Gastroesophageal sphincter (tissue), 4 donors: ENCODE data around the gene DDX56. TPM values are rescaled to one million over a fixed set of nuclear protein-coding genes. Genes with fewer than 3 reads are reported as not detected.

ENCODE experiments used
- ATAC-seq: fragments of 150-250 bp; one replicate; pipeline ENCODE4 v1.9.1; 2016; ENCODE audit warnings: mild to moderate bottlenecking, moderate library complexity
- H3K27ac ChIP-seq, 4 donors: fragments of 200-600 bp; sonication (generic) in 3 of 4; 1 replicate in 3 of 4; 2 replicates in 1 of 4; pipeline ENCODE4 v1.5.1; 2016 to 2019
- H3K27me3 ChIP-seq: fragments of 200-600 bp; sonication (generic); one replicate; pipeline ENCODE4 v1.5.1; 2019
- H3K36me3 ChIP-seq, 2 donors: fragments of 200-600 bp; sonication (generic); one replicate each; pipeline ENCODE4 v1.5.1; 2019; ENCODE audit warnings: control low read depth in 1 of 2
- H3K4me1 ChIP-seq, 3 donors: fragments of 200-600 bp; sonication (generic); 1 replicate in 2 of 3; 2 replicates in 1 of 3; pipeline ENCODE4 v1.5.1; 2016 to 2019; ENCODE audit warnings: control low read depth in 2 of 3
- H3K4me3 ChIP-seq, 2 donors: fragments of 200-600 bp; sonication (generic); one replicate each; pipeline ENCODE4 v1.5.1; 2019; ENCODE audit warnings: mild to moderate bottlenecking in 1 of 2, moderate library complexity in 1 of 2
- H3K9me3 ChIP-seq, 3 donors: fragments of 200-600 bp; sonication (generic); one replicate each; pipeline ENCODE4 v1.5.1; 2017 to 2019; ENCODE audit warnings: control low read depth in 2 of 3
- EP300 ChIP-seq: sonication (generic); formaldehyde crosslinking; IDR thresholded peaks from one replicate; pipeline ENCODE4 v1.6.1; 2017; ENCODE audit warnings: antibody characterized with exemption, mild to moderate bottlenecking
- POLR2A ChIP-seq, 2 donors: fragments of 450-650 bp; IDR thresholded peaks; one replicate each; pipeline ENCODE4 v1.6.1; 2017; ENCODE audit warnings: antibody characterized with exemption in 2 of 2, mild to moderate bottlenecking in 2 of 2, moderate library complexity in 1 of 2
- POLR2AphosphoS5 ChIP-seq: sonication (generic); formaldehyde crosslinking; IDR thresholded peaks from one replicate; pipeline ENCODE4 v1.6.1; 2017; ENCODE audit warnings: antibody characterized with exemption
- WGBS, 2 donors: methylation state at CpG; one replicate each; pipeline ENCODE4 v1.1.5; 2018; ENCODE audit warnings: low coverage in 1 of 2; 5-methylcytosine and 5-hydroxymethylcytosine counted together
- total RNA-seq, 4 donors: library from RNA; depleted of rRNA; stranded (reverse); fragments of >200 nt; gene quantifications; one replicate each; pipeline ENCODE4 v1.1.0, GENCODE V29; 2016
- TF ChIP-seq, protein P1 (sequence below), 4 experiments: fragments of 200-600 bp in 2 of 4; fragments of 450-650 bp in 2 of 4; sonication (generic) in 1 of 4; IDR thresholded peaks; one replicate each; pipeline ENCODE4 v1.5.1; 2017 to 2019; ENCODE audit warnings: antibody characterized with exemption in 4 of 4, mild to moderate bottlenecking in 2 of 4, moderate library complexity in 2 of 4

Gene DDX56
- total RNA-seq, 4 donors from 2014 or later = 34.2 to 46.4 (median 41.4) TPM

DNA sequence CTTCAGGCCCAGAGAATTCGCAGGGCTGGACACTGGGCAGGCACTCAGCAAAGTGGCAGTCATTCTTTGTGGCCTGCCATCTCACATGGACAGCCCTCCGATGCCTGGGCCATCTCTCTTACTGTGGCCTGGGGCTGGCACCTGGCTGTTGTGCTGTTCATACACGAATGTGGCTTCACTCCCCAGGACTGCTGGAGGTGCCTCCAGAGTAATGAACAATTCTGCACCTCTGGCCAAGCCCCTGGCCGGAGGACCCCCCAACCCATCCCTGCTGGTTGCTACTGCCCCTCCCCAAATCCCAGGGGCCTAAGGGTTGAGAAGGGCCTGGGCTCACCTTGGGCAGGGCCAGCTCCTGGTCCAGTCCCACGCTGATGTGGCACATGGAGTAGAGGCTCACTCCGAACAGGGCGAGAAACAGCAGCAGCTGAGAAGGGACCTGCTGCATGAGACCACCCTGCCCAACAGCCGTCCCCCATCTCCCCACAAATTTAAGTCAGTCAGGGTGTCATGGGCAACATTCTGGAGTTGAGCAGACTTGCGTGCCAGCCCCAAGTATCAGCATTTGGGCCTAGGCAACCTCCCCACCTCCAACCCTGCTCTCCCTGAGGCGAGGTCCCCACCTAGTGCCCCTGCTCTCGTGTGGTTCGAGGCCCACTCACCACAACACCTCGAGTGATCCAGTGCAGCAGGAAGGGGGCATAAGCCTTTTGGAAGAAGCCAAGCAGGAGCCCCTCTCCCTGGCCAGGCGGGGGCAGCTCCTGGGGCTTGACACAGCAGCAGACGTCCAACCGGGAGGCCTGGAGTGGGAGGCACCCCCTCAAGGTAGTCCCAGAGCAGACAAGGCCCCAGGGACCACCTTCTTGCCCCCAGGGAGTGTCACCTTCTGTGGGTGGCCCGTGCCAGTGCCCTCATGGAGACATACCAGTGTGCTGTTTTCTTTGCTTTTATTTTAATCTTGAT is 42.0 kb downstream of the DDX56 start:
- Histone ChIP-seq H3K9me3 (peaks cover 0 to 17% (median 0%) of the 10 kb centered on the region in 3 donors), H3K4me1 (no peaks in the 10 kb centered on the region), H3K36me3 (no peaks in the 10 kb centered on the region), H3K4me3 (no peak overlapping the region), H3K27me3 (no peaks in the 10 kb centered on the region), H3K27ac (no peak overlapping the region)
- ATAC-seq = no peak
- WGBS, 2 donors = 78 to 90% methylated on average over 5 to 6 of the region's 17 CpGs
- TF ChIP-seq, protein P1, sequence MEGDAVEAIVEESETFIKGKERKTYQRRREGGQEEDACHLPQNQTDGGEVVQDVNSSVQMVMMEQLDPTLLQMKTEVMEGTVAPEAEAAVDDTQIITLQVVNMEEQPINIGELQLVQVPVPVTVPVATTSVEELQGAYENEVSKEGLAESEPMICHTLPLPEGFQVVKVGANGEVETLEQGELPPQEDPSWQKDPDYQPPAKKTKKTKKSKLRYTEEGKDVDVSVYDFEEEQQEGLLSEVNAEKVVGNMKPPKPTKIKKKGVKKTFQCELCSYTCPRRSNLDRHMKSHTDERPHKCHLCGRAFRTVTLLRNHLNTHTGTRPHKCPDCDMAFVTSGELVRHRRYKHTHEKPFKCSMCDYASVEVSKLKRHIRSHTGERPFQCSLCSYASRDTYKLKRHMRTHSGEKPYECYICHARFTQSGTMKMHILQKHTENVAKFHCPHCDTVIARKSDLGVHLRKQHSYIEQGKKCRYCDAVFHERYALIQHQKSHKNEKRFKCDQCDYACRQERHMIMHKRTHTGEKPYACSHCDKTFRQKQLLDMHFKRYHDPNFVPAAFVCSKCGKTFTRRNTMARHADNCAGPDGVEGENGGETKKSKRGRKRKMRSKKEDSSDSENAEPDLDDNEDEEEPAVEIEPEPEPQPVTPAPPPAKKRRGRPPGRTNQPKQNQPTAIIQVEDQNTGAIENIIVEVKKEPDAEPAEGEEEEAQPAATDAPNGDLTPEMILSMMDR (IDR thresholded peaks at IDR 0.05) = no peak
- TF ChIP-seq POLR2A (IDR thresholded peaks at IDR 0.05) (no peak), POLR2AphosphoS5 (no peak), EP300 (no peak)

DNA sequence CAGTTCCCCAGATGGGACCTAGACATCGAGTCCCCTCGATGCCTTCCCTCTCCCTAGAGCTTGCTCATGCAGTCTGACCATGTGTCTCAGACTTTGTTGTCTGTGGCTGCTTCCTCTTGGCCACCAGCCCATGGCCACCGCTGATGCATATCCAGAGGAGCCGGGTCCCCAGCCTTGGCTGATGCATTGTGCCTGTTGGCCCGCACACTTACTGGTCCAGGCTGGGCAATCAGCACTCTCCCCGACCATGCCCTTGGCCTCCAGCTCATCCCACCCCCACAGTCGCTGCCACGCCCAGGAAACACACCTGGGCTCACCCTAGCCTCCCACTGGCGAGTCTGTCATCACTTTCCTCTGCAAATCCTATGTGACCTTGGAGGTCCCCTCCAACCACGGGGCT is 42.7 kb downstream of the DDX56 start:
- Histone ChIP-seq H3K36me3 (no peaks in the 10 kb centered on the region), H3K4me1 (no peaks in the 10 kb centered on the region), H3K9me3 (peaks cover 0 to 24% (median 0%) of the 10 kb centered on the region in 3 donors), H3K27ac (no peak overlapping the region), H3K27me3 (no peaks in the 10 kb centered on the region), H3K4me3 (no peak overlapping the region)
- ATAC-seq = no peak
- TF ChIP-seq, protein P1 (IDR thresholded peaks at IDR 0.05) = no peak
- no peak for TF ChIP-seq POLR2A (IDR thresholded peaks at IDR 0.05)
- TF ChIP-seq POLR2AphosphoS5 = no peak
- no peak for TF ChIP-seq EP300
- WGBS, 2 donors = 79 to 89% methylated on average over 8 of the region's 10 CpGs

DNA sequence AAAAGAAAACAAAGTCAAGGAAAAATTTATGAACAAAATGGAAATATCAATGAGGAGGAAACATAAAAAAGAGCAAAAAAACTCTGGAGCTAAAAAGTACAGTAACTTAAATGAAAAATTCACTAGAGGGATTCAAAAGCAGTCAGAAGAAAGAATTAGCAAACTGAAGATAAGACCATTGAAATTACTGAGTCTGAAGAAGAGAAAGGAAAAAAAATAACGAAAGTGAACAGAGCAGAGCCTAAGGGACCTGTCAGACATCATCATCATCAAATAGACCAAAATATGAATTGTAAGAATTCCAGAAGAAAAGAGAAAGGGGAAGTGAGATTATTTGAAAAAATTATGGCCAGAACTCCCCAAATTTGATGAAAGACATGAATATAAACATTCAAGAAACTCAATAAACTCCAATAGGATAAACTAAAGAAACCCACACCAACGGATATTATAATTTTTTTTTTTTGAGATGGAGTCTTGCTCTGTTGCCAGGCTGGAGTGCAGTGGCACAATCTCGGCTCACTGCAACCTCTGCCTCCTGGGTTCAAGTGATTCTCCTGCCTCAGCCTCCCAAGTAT is 48.8 kb downstream of the DDX56 start:
- Histone ChIP-seq H3K27me3 (no peaks in the 10 kb centered on the region), H3K9me3 (peaks cover 0 to 46% (median 0%) of the 10 kb centered on the region in 3 donors), H3K27ac (no peak overlapping the region), H3K4me3 (no peak overlapping the region), H3K36me3 (peaks cover 0 to 3% of the 10 kb centered on the region in 2 donors), H3K4me1 (no peaks in the 10 kb centered on the region)
- ATAC-seq = no peak
- TF ChIP-seq, protein P1 (IDR thresholded peaks at IDR 0.05) = no peak
- TF ChIP-seq POLR2A (IDR thresholded peaks at IDR 0.05) (no peak), POLR2AphosphoS5 (no peak), EP300 (no peak)
- WGBS, 2 donors = 66 to 86% methylated on average over 3 of the region's 3 CpGs

DNA sequence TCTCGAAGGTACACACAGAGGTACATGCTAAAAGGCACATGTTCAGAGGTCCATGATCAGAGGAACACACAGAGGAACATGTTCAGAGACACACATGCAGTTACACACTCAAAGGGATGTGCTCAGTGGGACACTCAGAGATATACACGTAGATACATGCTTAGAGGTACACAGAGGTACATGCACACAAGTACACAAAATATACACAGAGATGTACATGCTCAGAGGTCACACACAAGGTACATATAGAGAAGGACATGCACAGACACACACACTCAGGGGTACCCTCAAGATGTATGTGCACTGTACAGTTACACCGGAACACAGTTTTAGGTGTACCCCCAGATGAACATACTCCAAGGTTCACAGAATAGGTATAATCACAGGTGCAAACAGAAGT is 51.4 kb downstream of the DDX56 start:
- H3K27me3 ChIP-seq = no peaks in the 10 kb centered on the region
- H3K4me3 ChIP-seq = no peak overlapping the region
- no peak overlapping the region for H3K27ac ChIP-seq
- H3K4me1 ChIP-seq = no peaks in the 10 kb centered on the region
- H3K9me3 ChIP-seq = peaks cover 0 to 36% (median 0%) of the 10 kb centered on the region in 3 donors
- peaks cover 0 to 3% of the 10 kb centered on the region in 2 donors for H3K36me3 ChIP-seq
- ATAC-seq = no peak
- 88 to 92% methylated on average over 2 to 3 of the region's 3 CpGs for WGBS, 2 donors
- TF ChIP-seq EP300 (no peak), POLR2A (IDR thresholded peaks at IDR 0.05) (no peak), POLR2AphosphoS5 (no peak)
- TF ChIP-seq, protein P1 (IDR thresholded peaks at IDR 0.05) = no peak
